K562 (cell line): ENCODE measurements around the gene MYOZ2.

Source experiments
- CTCF ChIP-seq, 3 experiments: IDR thresholded peaks in 2 of 3; conservative IDR thresholded peaks in 1 of 3; 2 replicates each; pipeline ENCODE4 v1.5.1; 2011 to 2012; ENCODE audit warnings: low read length in 3 of 3, mild to moderate bottlenecking in 3 of 3, control low read depth in 2 of 3, improper control_type of control experiment in 1 of 3, inconsistent platforms in 1 of 3, low read depth in 1 of 3, mixed read lengths in 1 of 3, moderate library complexity in 1 of 3; ENCODE audit not compliant: insufficient read depth in 2 of 3
- EZH2 ChIP-seq: IDR thresholded peaks from 2 replicates; pipeline ENCODE4 v1.6.1; 2012; ENCODE audit warnings: low read depth, mild to moderate bottlenecking, inconsistent platforms, low read length, borderline replicate concordance
- GTF3C2 ChIP-seq: IDR thresholded peaks from 3 replicates; pipeline ENCODE4 v1.6.1; 2011; ENCODE audit warnings: borderline replicate concordance, mild to moderate bottlenecking, moderate library complexity; ENCODE audit not compliant: insufficient read length; ENCODE audit errors: extremely low read depth
- POLR2A ChIP-seq: fragments of 450-650 bp; conservative IDR thresholded peaks from 2 replicates; pipeline ENCODE4 v1.6.1; 2016
- POLR2AphosphoS2 ChIP-seq: IDR thresholded peaks from 2 replicates; pipeline ENCODE4 v1.6.1; 2012; ENCODE audit warnings: low read length, improper control_type of control experiment
- POLR2AphosphoS5 ChIP-seq: IDR thresholded peaks from 2 replicates; pipeline ENCODE4 v1.6.1; 2011; ENCODE audit warnings: mild to moderate bottlenecking, low read depth, low read length, moderate library complexity; ENCODE audit not compliant: control insufficient read depth, insufficient read depth
- RFX5 ChIP-seq: IDR thresholded peaks from 2 replicates; pipeline ENCODE4 v1.6.1; 2011; ENCODE audit warnings: low read depth, mild to moderate bottlenecking, improper control_type of control experiment, low read length
- TRIM28 ChIP-seq: fragments of 450-650 bp; IDR thresholded peaks from 2 replicates; pipeline ENCODE4 v1.6.1; 2017
- USF2 ChIP-seq: sonication (generic); formaldehyde crosslinking; IDR thresholded peaks from 2 replicates; pipeline ENCODE4 v1.5.0; 2020; ENCODE audit warnings: missing genetic modification reagents
- ZNF121 ChIP-seq: sonication (generic); formaldehyde crosslinking; conservative IDR thresholded peaks from 2 replicates; pipeline ENCODE4 v1.8.0; 2022; ENCODE audit warnings: missing genetic modification reagents
- ZNF282 ChIP-seq: sonication (generic); formaldehyde crosslinking; IDR thresholded peaks from 2 replicates; pipeline ENCODE4 v1.8.1; 2023; ENCODE audit warnings: missing genetic modification reagents

GRCh38 chr4:119087121-119087520, 48.5 kb upstream of the MYOZ2 start:
- TF ChIP-seq ZNF121 (CRISPR knock-in tag) (no peak), CTCF (IDR thresholded peaks at IDR 0.05 in 2 of 3, conservative IDR thresholded peaks at IDR 0.05 in 1 of 3; ENCODE audit: insufficient read depth in 2 of 3, low read depth in 1 of 3, low read length in 3 of 3) (no peak), RFX5 (no peak), ZNF282 (CRISPR knock-in tag) (no peak), USF2 (no peak), TRIM28 (no peak), POLR2AphosphoS5 (no peak), POLR2A (no peak), POLR2AphosphoS2 (no peak), GTF3C2 (no peak), EZH2 (no peak)
